22Rv1 (cell line): ENCODE results near the gene DDB1.

Source experiments
- H3K27ac ChIP-seq: fragments of 450-650 bp; 2 replicates; pipeline ENCODE4 v1.5.1; 2017
- CTCF ChIP-seq: fragments of 450-650 bp; IDR thresholded peaks from 2 replicates; pipeline ENCODE4 v1.5.1; 2017; ENCODE audit warnings: mild to moderate bottlenecking
- ZFX ChIP-seq: fragments of 450-650 bp; IDR thresholded peaks from 2 replicates; pipeline ENCODE4 v1.6.1; 2017; ENCODE audit warnings: antibody characterized with exemption, borderline replicate concordance

Gene DDB1

GRCh38 chr11:61370349-61371005, 37.6 kb upstream of the DDB1 start:
- no peak overlapping the region for H3K27ac ChIP-seq
- no peak for TF ChIP-seq ZFX
- no peak for TF ChIP-seq CTCF

- TF ChIP-seq ZFX (no peak), CTCF (no peak)
- H3K27ac ChIP-seq = no peak overlapping the region
Measured at GRCh38 chr11:61369372-61370348, 36.8 kb upstream of the DDB1 start.

GRCh38 chr11:61368646-61369045, 35.7 kb upstream of the DDB1 start:
- no peak overlapping the region for H3K27ac ChIP-seq
- TF ChIP-seq CTCF = no peak
- no peak for TF ChIP-seq ZFX

- no peak overlapping the region for H3K27ac ChIP-seq
- TF ChIP-seq ZFX (no peak), CTCF (no peak)
Measured at GRCh38 chr11:61367406-61367805, 34.5 kb upstream of the DDB1 start.

GRCh38 chr11:61364012-61364675, 31.2 kb upstream of the DDB1 start:
- TF ChIP-seq ZFX (no peak), CTCF (no peak)
- H3K27ac ChIP-seq = no peak overlapping the region

- TF ChIP-seq CTCF (no peak), ZFX (no peak)
- peak overlapping the region; percentile 98 for H3K27ac ChIP-seq
Measured at GRCh38 chr11:61362542-61362875, 29.6 kb upstream of the DDB1 start.
